ENCODE results near the gene MUC5B. TPM values are rescaled to one million over a fixed set of nuclear protein-coding genes. Genes with fewer than 3 reads are reported as not detected.
"Not testable (repeated sequence)": the region's sequence is repeated elsewhere in the genome, so short reads cannot be mapped to it uniquely, and the experiment has no call there.

Gene MUC5B
- total RNA-seq, 1 experiment from 2014 or later: 0.03 TPM

DNA sequence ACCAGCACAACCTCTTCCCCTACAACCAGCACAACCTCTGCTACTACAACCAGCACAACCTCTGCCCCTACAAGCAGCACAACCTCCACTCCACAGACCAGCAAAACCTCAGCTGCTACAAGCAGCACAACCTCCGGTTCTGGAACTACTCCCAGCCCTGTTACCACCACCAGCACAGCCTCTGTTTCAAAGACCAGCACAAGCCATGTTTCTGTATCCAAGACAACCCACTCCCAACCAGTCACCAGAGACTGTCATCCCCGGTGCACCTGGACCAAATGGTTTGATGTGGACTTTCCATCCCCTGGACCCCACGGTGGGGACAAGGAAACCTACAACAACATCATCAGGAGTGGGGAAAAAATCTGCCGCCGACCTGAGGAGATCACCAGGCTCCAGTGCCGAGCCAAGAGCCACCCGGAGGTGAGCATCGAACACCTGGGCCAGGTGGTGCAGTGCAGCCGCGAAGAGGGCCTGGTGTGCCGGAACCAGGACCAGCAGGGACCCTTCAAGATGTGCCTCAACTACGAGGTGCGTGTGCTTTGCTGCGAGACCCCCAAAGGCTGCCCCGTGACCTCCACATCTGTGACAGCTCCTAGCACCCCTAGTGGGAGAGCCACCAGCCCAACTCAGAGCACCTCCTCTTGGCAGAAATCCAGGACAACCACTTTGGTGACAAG lies 34.3 kb upstream of the MUC5B start:
- DNase-seq (ENCODE audit: low read depth): not testable (repeated sequence)

DNA sequence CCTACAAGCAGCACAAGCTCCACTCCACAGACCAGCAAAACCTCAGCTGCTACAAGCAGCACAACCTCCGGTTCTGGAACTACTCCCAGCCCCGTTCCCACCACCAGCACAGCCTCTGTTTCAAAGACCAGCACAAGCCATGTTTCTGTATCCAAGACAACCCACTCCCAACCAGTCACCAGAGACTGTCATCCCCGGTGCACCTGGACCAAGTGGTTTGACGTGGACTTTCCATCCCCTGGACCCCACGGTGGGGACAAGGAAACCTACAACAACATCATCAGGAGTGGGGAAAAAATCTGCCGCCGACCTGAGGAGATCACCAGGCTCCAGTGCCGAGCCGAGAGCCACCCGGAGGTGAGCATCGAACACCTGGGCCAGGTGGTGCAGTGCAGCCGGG lies 33.0 kb upstream of the MUC5B start:
- DNase-seq (ENCODE audit: low read depth): not testable (repeated sequence)

GRCh38 chr11:1191786-1192470 lies 30.9 kb upstream of the MUC5B start:
- DNase-seq (ENCODE audit: low read depth): not testable (repeated sequence)

DNA sequence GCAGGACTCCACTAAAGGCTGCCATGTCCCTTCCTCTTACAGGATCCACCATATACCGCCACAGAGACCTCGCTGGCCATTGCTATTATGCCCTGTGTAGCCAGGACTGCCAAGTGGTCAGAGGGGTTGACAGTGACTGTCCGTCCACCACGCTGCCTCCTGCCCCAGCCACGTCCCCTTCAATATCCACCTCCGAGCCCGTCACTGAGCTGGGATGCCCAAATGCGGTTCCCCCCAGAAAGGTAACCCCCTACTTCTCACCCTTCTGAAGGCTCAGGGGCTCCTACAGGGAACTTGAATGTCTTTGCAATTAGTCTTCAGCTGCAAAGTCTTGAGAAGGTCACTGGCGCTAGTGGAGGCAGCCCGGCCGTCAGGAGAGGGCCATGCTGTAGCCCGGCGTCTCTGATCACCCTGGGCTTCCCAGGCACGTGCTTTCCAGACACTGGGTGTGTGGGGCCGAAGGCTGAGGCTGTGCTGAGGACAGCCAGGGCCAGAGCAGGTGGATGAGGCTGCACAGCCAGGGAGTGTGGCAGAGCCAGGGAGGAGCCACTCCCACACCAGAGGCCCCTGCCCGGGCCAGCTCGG lies 30.0 kb upstream of the MUC5B start:
- DNase-seq (ENCODE audit: low read depth): no peak

- no peak for DNase-seq (ENCODE audit: low read depth)
Observed at GRCh38 chr11:1193326-1194230, 29.3 kb upstream of the MUC5B start.

DNA sequence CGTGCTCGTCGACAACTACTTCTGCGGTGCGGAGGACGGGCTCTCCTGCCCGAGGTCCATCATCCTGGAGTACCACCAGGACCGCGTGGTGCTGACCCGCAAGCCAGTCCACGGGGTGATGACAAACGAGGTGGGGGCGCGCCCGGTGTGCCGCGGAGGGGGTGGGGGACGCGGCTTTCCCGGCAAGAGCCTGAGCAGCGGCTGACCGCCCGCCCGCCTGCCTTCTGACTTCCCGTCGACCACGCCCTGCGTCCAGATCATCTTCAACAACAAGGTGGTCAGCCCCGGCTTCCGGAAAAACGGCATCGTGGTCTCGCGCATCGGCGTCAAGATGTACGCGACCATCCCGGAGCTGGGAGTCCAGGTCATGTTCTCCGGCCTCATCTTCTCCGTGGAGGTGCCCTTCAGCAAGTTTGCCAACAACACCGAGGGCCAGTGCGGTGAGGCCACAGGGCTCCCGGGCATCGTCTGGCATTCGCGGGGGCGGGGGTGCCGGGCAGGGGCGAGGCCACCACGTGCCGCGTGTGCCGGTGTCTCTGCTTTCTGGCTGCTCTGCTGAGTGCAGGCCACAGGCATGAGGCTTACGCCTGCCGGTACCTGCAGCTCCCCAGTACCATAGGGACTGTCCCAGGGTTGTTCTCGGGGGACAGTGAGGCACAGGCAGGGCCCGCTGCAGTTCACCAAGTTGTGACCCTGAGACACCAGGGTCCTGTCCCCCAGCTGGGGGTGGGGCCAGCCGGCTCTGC lies 28.5 kb upstream of the MUC5B start:
- DNase-seq (ENCODE audit: low read depth): no peak

- DNase-seq (ENCODE audit: low read depth): no peak
Observed at GRCh38 chr11:1194977-1195681, 27.7 kb upstream of the MUC5B start.

DNA sequence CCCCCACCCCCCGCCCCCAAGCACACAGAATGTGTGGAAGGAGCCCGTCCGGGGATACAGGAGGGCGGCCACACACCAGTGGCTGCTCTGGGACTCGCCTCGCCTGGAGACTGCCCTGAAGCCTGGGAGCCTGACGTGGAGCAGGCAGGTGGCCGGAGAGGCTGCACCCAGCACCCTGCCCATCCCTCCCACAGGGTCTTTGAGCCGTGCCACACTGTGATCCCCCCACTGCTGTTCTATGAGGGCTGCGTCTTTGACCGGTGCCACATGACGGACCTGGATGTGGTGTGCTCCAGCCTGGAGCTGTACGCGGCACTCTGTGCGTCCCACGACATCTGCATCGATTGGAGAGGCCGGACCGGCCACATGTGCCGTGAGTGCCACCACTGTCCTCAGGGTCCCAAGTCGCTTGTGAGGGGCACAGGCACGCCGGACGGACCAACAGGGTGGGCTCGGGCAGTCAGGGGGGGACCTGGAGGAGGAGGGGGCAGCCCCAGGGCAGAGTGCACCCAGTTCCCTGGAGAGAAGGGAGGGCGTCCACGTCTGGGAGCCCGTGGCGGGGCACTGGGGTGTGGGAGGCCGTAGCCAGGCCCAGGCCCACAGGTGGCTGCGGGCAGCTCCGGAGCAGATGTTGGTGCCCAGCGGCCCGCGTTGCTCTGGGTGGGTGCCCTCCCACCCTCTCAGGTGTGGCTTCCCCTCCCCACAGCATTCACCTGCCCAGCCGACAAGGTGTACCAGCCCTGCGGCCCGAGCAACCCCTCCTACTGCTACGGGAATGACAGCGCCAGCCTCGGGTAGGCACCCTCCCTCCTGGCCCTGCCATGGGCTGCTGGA lies 27.0 kb upstream of the MUC5B start:
- no peak for DNase-seq (ENCODE audit: low read depth)

GRCh38 chr11:1196516-1197391 lies 26.1 kb upstream of the MUC5B start:
- no peak for DNase-seq (ENCODE audit: low read depth)

GRCh38 chr11:1197431-1197885 lies 25.4 kb upstream of the MUC5B start:
- no peak for DNase-seq (ENCODE audit: low read depth)

- DNase-seq (ENCODE audit: low read depth): no peak
Observed at GRCh38 chr11:1197886-1198560, 24.8 kb upstream of the MUC5B start.

DNA sequence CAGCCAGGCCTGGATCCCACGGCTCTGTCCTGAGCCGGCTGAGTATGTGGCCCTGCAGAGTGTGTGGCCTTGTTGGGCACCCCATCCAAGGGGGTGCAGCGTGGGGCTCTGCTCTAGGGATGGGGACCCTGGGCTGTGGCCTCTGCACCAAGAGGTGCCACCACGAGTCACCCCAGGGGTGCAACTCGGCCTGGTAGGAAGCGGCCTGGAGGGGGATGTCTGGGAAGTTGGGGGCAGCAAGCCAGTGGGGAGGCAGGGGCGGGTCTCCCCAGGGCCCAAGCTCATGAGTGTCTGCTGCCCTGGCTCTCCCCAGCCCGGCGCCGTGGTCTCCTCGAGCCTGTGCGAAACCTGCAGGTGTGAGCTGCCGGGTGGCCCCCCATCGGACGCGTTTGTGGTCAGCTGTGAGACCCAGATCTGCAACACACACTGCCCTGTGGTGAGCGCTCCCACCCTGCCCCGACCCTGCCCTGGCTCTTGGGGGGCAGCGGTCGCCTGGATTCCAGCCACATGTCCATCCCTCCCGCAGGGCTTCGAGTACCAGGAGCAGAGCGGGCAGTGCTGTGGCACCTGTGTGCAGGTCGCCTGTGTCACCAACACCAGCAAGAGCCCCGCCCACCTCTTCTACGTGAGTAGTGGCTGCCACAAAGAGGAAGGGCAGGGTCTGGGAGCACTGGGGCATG lies 24.2 kb upstream of the MUC5B start:
- DNase-seq (ENCODE audit: low read depth): no peak

GRCh38 chr11:1199241-1199750 lies 23.6 kb upstream of the MUC5B start:
- DNase-seq (ENCODE audit: low read depth): no peak

DNA sequence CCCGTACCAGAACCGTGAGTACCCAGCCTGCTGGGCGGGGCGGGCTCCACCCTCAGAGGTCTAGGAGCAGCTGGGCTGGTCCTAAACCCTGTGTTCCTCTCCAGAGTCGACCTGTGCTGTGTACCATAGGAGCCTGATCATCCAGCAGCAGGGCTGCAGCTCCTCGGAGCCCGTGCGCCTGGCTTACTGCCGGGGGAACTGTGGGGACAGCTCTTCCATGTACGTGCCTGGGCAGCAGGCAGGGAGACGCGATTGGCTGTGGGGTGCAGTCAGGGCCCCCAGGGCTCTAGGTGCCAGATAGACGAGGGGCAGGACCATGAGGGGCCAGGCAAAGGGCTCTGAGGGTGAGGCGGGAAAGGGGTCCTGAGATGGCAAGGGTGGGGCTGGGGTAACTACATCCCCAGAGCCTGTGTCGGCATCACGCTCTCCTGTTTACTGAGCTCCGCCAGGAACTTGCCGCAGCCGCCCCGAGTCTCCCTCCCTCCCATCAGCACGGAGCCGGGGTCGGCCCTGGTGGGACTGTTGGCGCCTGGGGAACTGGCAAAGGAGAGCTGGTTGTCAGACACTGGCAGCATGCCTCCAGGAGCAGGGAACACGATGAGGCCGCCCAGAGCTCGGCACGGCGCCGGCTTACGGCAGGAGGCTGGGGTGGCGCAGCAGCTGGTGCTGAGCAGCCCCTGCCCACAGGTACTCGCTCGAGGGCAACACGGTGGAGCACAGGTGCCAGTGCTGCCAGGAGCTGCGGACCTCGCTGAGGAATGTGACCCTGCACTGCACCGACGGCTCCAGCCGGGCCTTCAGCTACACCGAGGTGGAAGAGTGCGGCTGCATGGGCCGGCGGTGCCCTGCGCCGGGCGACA lies 22.9 kb upstream of the MUC5B start:
- no peak for DNase-seq (ENCODE audit: low read depth)

DNA sequence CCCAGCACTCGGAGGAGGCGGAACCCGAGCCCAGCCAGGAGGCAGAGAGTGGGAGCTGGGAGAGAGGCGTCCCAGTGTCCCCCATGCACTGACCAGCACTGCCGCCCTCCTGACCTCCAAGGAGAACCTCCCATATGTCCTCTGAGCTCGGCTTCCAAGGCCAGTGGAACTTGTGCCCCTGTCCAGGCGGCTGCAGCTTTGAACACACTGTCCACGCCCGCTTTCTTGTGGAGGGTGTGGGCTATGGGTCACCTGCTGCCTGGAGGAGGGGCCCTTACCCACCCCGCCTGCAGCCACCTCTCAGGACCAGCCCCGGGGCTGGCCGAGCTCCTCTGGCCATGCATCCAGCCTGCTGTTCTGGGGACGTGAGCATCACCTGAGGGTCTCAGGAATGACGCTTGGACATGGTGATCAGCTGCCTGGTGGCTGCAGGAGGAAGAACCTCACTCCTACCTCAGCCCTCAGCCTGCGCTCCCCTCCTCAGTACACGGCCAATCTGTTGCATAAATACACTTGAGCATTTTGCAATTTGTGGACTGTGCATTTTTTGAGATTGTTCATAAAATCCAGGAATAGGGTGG lies 22.2 kb upstream of the MUC5B start:
- DNase-seq (ENCODE audit: low read depth): no peak
